ENCODE measurements around the gene HIVEP3. TPM values are rescaled to one million over a fixed set of nuclear protein-coding genes. Genes with fewer than 3 reads are reported as not detected.
A peak's percentile ranks its signal among the peaks of the same experiment; 100 is the strongest.

The HIVEP3 gene
- total RNA-seq, 1 experiment from 2014 or later, result 2.8 TPM

DNA sequence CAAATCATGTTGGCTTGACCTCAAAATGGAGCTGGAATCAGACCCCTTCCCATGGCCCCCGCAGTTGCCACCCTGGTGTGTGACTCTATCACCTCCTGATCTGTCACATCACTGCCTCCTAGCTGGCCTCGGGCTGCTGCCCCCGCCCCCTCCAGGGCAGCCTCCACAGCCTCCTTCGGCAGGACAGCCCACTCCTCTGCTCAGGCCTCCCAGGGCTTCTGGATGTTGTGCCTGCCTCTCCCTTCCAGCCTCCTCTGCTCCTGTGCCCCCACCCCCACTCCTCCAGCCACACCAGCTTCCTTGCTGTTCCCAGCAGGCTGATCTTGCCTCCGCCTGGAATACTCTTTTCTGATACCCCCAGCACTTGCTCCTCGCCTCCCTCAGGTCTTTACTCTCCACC, 299.9 kb downstream of the HIVEP3 start:
- no peaks in the 10 kb centered on the region for H3K36me3 ChIP-seq
- peaks cover 27% of the 10 kb centered on the region for H3K4me1 ChIP-seq
- no peak overlapping the region for H3K27ac ChIP-seq
- no peak overlapping the region for H3K4me3 ChIP-seq
- no peaks in the 10 kb centered on the region for H3K27me3 ChIP-seq
- H3K9me3 ChIP-seq (replicated peaks), result no peaks in the 10 kb centered on the region
- no peak for DNase-seq

DNA sequence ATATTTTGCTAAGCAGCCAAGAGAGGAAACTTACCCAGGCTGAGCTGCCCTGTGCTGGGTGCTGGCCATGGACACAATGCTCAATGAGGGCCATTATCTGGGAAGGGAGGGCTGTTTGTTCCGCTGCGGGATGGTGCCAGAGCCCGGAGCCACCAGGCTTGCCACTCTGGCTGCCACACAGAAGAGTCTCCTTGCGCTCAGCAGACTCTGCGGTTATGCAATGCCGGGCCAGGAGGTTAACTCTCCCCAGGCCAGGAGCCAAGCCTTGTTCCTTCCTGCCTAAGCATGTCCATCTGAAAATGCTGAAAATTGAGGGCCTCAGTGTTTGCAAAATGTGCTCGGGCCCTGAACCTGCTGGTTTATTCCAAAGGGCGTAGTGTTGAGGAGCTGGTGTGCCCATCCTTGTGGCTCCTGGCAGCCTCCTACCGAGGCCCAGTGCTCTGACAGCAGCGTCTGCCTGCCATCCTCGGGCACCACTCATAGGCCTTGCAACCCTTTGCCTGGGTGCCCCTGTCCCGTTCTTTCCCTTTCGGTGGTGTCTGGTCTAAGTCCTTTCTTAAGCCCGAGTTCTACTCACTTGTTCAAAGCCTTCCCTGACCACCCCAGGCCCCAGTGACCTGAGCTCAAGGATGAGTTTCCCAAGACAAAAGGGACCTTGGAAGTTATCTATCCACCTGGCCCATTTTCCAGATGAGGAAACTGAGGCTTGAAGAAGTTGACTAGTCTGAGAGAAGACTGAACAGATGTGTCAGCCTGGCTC, 300.5 kb downstream of the HIVEP3 start:
- Histone ChIP-seq H3K4me1 (peaks cover 27% of the 10 kb centered on the region), H3K36me3 (no peaks in the 10 kb centered on the region), H3K9me3 (replicated peaks) (no peaks in the 10 kb centered on the region), H3K4me3 (no peak overlapping the region), H3K27me3 (no peaks in the 10 kb centered on the region), H3K27ac (no peak overlapping the region)
- DNase-seq, result no peak

DNA sequence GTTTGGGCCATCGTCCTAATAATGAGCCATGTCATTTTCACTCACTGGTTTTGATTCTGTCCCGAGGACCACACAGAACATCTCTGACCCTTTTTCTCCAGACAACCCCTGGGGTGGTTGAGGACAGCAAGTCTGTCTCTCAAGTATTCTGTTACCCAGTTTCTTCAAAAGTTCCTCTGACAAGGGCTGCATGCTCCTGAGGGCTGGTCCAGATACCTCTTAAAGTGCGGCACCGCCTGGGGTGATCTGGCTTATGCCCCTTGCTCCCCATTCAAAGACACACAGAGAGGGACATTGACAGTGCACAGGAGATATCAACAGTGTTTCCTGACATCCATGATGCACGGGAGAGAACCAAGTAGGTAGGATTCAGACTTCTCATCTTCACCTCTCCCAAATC, 301.4 kb downstream of the HIVEP3 start:
- H3K4me3 ChIP-seq, result no peak overlapping the region
- DNase-seq, result no peak
- no peak overlapping the region for H3K27ac ChIP-seq
- peaks cover 24% of the 10 kb centered on the region for H3K4me1 ChIP-seq
- no peaks in the 10 kb centered on the region for H3K36me3 ChIP-seq
- no peaks in the 10 kb centered on the region for H3K27me3 ChIP-seq
- no peaks in the 10 kb centered on the region for H3K9me3 ChIP-seq (replicated peaks)

DNA sequence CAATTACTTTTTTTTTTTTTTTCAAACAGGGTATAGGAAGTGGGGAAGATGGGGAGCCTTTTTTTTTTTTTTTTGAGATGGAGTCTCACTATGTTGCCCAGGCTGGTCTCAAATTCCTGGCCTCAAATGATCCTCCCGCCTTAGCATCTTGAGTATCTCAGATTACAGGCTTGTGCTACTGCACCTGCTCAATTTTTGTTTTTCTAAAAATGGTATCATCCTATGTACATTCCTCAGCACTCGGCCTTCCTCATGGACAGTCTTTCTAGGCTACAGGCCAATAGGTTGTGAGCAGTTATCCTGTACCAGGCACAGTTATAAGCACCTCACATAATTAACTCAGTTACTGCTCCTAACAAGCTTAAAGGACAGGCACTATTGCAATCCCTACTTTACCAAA, 302.2 kb downstream of the HIVEP3 start:
- Histone ChIP-seq H3K9me3 (replicated peaks) (no peaks in the 10 kb centered on the region), H3K4me1 (peaks cover 24% of the 10 kb centered on the region), H3K27me3 (no peaks in the 10 kb centered on the region), H3K36me3 (no peaks in the 10 kb centered on the region), H3K4me3 (no peak overlapping the region), H3K27ac (no peak overlapping the region)
- DNase-seq, result peak in 1 of 2 experiments; percentile 58

DNA sequence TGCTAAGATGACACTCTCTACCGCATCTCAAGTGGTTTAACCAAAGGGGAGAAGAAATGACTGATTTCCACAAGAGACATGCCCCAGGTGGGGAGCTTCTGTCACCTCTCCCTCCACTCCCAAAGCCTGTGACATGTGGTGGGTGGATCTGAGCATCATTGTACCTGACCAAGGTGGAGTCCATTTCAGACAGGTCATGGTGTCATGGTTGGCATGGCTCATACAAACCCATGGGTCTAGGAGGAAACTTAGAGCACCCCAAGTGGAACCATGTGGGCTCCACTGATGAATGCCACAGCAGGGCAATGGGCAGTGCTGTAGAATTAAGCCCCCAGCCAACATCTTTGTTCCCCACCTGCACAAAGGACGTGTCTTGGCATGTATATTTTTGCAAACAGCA, 302.7 kb downstream of the HIVEP3 start:
- Histone ChIP-seq H3K27ac (no peak overlapping the region), H3K4me3 (no peak overlapping the region), H3K4me1 (peaks cover 24% of the 10 kb centered on the region), H3K36me3 (no peaks in the 10 kb centered on the region), H3K27me3 (no peaks in the 10 kb centered on the region), H3K9me3 (replicated peaks) (no peaks in the 10 kb centered on the region)
- DNase-seq, result no peak

DNA sequence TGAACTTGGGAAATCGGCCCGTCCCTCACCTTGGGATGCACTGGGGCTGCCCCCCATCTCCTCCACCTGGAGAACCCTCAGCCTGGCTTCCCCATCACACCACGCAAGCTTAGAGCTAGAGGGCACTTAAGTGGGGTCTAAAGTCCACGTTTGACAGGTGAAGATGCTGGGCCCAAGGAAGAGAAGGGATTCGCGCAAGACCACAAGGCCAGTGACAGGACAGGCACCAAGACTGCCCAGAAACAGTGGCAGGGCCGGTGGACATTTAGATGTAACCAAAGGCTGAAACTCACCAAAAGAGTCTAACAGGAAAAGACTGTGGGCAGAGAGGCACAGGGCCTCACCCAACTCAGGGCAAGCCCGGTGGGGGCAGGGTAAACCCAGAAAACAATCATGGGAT, 303.4 kb downstream of the HIVEP3 start:
- Histone ChIP-seq H3K4me3 (no peak overlapping the region), H3K36me3 (no peaks in the 10 kb centered on the region), H3K27ac (no peak overlapping the region), H3K27me3 (no peaks in the 10 kb centered on the region), H3K4me1 (peaks cover 24% of the 10 kb centered on the region), H3K9me3 (replicated peaks) (no peaks in the 10 kb centered on the region)
- DNase-seq, result no peak

DNA sequence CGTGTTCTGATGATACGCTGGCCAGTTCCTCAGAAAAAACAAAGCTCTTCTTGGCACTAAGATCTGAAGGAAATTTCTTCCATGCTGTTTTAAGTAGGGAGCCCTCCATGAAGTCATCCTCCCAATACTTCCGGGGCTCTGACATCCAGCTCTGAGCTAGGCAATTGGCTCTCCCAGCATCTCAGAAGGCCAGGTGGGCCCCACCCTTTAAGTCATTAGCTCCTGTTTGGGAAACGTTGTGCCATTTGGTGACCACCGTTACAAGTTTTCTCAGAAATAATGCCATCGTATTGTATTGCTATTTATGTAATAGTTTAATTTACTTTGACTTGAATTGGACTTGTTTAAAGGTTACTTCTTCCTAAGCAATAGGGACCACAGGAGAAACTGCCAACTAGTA, 303.9 kb downstream of the HIVEP3 start:
- Histone ChIP-seq H3K4me1 (peaks cover 24% of the 10 kb centered on the region), H3K9me3 (replicated peaks) (no peaks in the 10 kb centered on the region), H3K27ac (no peak overlapping the region), H3K27me3 (no peaks in the 10 kb centered on the region), H3K36me3 (no peaks in the 10 kb centered on the region), H3K4me3 (no peak overlapping the region)
- no peak for DNase-seq

DNA sequence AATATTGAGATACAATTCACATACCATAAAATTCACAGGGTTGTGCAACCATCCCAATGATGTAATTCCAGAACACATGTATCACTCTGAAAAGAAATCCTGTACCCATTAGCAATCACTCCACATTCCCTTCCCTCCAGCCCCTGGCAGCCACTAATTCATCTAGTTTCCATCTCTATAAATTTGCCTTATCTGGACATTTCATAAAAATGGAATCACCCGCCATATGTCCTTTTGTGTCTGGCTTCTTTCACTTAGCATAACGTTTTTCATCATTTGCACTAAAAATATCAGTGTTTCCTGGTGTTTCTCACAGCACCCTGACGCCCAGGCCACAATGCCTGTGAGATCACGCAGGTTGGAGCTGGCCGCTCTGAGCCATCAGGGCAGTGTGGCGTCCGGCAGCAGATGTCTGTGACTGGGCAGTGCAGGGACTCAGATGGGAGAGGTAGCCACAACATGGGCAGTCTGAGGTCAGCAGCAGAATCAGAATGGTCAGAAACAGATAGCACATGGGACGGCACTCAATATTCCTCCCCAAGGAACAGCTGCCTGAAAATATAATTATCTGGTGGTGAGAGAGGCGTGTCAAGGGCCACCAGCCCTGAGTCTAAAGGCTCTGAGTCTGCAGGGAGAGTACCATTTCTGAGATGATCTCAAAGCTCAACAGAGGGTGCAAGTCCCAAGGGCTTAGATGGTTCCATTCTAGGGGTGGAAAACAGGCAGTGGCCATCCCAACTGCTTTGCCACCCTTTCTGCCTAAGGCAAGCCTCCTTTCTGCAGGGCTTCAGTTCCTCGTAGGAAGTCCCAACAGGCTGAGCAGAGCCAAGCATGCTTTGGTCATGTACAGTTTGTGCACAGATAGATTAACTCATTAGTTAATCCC, 304.8 kb downstream of the HIVEP3 start:
- no peaks in the 10 kb centered on the region for H3K36me3 ChIP-seq
- peak; percentile 77 to 82 for DNase-seq
- no peaks in the 10 kb centered on the region for H3K27me3 ChIP-seq
- peak overlapping the region; percentile 60 for H3K27ac ChIP-seq
- H3K9me3 ChIP-seq (replicated peaks), result no peaks in the 10 kb centered on the region
- no peak overlapping the region for H3K4me3 ChIP-seq
- peaks cover 26% of the 10 kb centered on the region for H3K4me1 ChIP-seq

DNA sequence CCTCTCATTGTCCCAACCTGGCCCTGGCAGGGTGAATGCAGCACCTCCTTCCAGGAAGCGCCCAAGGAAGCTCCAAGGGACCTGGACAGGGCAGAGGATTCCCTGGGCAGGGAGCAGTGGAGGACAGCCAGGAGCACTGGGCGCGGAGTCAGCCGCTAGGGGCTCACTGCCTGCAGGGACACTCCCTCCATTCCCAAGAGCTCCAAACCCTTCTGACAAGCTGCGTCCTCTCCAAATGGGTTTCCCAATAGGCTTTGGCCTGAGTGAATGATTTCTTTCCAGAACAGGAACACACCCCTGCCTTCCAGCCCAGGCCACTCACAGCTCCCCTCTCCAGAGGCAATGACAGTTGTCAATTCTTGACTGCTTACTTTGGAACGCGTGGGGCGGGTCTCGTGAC, 305.8 kb downstream of the HIVEP3 start:
- peaks cover 33% of the 10 kb centered on the region for H3K4me1 ChIP-seq

DNA sequence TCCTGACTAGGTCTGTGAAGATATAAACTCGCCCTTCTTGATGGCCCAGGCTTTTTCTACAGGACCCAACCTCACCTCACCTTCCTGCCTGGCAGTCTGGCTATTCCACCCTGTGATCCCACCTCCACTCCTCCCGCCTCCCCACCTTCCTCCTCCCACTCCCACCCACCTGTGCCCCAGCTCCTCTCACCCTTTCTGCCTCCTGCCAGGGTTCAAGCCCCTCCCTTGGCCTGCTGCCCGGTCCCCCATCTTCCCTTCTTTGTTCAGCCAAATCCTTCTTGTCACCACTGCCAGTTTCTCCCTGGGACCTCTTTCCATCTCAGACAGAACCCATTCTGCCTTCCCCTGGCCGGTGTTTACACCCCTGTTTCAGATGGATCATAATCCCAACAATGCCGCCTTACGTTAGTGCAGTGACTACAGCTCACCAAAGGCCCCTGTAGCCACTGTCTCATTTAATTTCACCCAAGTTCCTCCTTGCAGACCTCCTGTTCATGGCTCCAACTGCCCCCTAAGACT, 306.7 kb downstream of the HIVEP3 start:
- no peaks in the 10 kb centered on the region for H3K36me3 ChIP-seq
- DNase-seq, result no peak
- H3K4me3 ChIP-seq, result no peak overlapping the region
- no peaks in the 10 kb centered on the region for H3K27me3 ChIP-seq
- H3K4me1 ChIP-seq, result peaks cover 34% of the 10 kb centered on the region
- no peaks in the 10 kb centered on the region for H3K9me3 ChIP-seq (replicated peaks)
- no peak overlapping the region for H3K27ac ChIP-seq

More for the DNA sequence above, 305.8 kb downstream of the HIVEP3 start:
- DNase-seq, result no peak
- Histone ChIP-seq H3K36me3 (no peaks in the 10 kb centered on the region), H3K27ac (peak overlapping the region; percentile 60), H3K27me3 (no peaks in the 10 kb centered on the region), H3K4me3 (no peak overlapping the region), H3K9me3 (replicated peaks) (no peaks in the 10 kb centered on the region)

DNA sequence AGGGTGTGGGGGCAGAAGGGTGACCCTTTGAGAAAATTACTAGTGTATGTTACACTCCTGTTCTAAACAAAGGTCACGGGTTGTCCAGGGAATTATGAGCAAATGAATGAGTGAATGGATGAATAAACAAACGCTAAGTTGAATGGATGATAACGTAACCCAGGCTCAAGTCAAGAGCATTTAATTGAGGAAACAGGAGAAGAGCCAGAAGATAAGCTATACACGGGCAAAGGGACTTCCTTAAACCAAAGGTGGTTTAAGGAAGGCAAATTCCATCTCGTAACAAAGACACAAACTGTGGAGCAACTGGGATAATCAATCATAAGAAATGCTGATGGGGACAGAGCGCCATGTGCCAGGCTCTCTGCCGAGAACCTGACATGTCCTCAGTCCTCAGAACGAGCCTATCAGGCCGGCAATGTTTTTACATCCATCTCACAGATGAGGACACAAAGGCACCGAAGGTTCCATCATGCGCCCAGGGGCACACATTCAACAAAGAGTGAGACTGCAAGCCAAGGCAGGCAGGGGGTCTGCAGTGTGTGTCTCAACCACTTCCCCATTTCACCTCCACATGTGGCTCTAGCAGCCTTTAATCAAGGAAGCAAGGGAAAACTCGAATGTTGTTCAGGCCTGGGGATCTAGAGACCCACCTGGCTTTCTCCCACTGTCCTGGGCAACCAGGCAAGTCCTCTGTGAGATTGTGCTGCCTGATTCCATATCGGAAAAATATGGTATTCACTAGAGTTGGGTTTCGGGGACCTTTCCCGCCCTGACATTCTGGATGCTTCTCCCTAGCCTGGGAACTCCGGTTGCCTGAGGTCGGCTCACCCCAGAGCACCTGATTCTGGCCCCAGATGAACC, 307.4 kb downstream of the HIVEP3 start:
- Histone ChIP-seq H3K4me3 (no peak overlapping the region), H3K27ac (no peak overlapping the region), H3K36me3 (no peaks in the 10 kb centered on the region), H3K9me3 (replicated peaks) (no peaks in the 10 kb centered on the region), H3K4me1 (peaks cover 30% of the 10 kb centered on the region), H3K27me3 (no peaks in the 10 kb centered on the region)
- DNase-seq, result no peak

DNA sequence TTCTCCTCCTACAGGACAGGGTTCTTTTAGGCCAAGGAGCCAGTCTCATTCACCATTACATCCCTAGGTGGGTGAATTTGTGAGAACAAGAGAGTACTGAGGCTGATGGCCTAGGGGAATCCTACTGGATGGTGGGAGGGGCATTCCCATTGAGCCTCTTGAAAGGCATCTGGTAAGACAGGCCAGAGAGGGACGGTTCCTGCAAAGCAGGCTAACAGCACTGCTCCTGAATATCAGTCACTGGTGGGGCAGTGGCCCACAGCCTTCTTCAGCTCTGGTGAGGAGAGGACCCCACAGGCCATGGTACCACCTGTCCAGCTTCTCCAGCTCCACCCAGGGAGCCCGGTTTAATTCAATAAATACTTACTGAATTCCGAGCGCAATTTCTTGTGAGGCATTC, 308.4 kb downstream of the HIVEP3 start:
- no peaks in the 10 kb centered on the region for H3K27me3 ChIP-seq
- no peaks in the 10 kb centered on the region for H3K9me3 ChIP-seq (replicated peaks)
- H3K4me3 ChIP-seq, result no peak overlapping the region
- no peak for DNase-seq
- H3K36me3 ChIP-seq, result no peaks in the 10 kb centered on the region
- H3K4me1 ChIP-seq, result peaks cover 30% of the 10 kb centered on the region
- H3K27ac ChIP-seq, result no peak overlapping the region

DNA sequence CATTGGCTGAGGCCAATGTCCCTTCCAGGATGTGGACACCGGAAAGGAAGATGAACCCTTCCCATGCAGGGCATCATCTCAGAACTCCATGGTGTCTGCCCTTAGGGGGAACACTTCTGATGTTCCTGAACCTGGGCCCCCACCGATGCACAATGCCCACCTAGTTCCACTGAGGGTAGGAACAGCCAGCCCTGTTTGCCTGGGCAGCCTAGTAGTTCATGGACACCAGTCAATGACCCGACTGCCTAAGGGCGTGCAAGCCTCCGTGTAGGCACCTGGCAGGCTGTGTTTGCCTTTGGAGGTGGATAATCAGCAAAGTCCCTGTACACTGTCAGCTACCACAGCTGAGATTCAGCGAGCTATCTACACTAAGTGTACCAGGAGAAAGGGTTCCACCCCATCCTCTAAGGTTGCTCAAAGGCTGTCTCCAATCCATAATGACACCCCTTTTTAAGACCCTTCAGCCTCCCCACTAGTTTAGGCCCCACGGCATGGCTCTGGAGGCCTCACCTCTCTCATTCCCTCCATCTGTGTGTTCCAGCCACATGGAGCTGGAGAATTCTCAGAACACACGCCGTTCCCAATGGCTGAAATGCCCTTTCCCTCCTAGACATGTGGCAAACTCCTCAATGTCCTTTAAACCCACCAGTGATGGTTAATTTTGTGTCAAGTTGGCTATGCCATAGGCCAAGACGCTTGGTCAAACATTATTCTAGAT, 309.4 kb downstream of the HIVEP3 start:
- H3K9me3 ChIP-seq (replicated peaks), result no peaks in the 10 kb centered on the region
- no peaks in the 10 kb centered on the region for H3K36me3 ChIP-seq
- no peaks in the 10 kb centered on the region for H3K27me3 ChIP-seq
- H3K4me3 ChIP-seq, result no peak overlapping the region
- H3K4me1 ChIP-seq, result peaks cover 24% of the 10 kb centered on the region
- H3K27ac ChIP-seq, result no peak overlapping the region
- no peak for DNase-seq

DNA sequence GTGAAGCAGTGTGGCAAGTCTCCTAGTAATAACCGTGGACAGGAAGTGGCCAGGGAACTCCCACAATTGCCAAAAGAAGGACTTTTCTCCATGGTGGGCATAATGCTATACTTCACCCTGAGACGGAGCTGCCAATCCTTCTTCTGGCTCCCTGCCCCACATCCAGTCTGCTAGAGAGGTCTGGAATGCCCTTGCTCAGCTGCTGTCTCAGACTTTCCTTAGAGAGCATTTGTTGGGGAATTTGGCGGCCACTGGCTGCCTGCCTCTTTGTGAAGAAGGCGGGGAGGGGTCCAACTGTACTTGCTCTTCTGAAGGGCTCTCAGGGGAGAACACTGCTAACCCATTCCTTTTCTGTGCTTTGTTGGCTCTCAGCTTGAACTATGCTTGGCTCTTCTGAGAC, 310.5 kb downstream of the HIVEP3 start:
- no peaks in the 10 kb centered on the region for H3K27me3 ChIP-seq
- no peaks in the 10 kb centered on the region for H3K9me3 ChIP-seq (replicated peaks)
- H3K4me1 ChIP-seq, result peaks cover 15% of the 10 kb centered on the region
- peak overlapping the region; percentile 38 for H3K27ac ChIP-seq
- peak; percentile 46 to 49 for DNase-seq
- no peaks in the 10 kb centered on the region for H3K36me3 ChIP-seq
- H3K4me3 ChIP-seq, result no peak overlapping the region

Data from SJCRH30 (cell line).